HG02970 (cell line): ENCODE measurements around the gene WDR3.
"Not testable (repeated sequence)": the region's sequence is repeated elsewhere in the genome, so short reads cannot be mapped to it uniquely, and the experiment has no call there.

Source experiments
- ATAC-seq: cut with Tn5 transposase; IDR thresholded peaks from one replicate; pipeline ENCODE4 v1.9.1; 2021; ENCODE audit warnings: mild to moderate bottlenecking, moderate library complexity, moderate number of reproducible peaks; ENCODE audit not compliant: unreplicated experiment, low FRiP score

The WDR3 gene

GRCh38 chr1:117929343-117930172 lies at the start of gene WDR3, which contains the start of gene GDAP2:
Gene WDR3 (plus strand): TSS chr1:117929739. CDS start chr1:117933320, 3,581 bp downstream.
Gene GDAP2 (minus strand): TSS chr1:117929621. CDS start chr1:117920357, 9,264 bp downstream.
- peak; percentile 97 for ATAC-seq

GRCh38 chr1:117883616-117884015 lies 45.9 kb upstream of the WDR3 start:
- no peak for ATAC-seq

GRCh38 chr1:117886101-117886795 lies 43.3 kb upstream of the WDR3 start:
- no peak for ATAC-seq

DNA sequence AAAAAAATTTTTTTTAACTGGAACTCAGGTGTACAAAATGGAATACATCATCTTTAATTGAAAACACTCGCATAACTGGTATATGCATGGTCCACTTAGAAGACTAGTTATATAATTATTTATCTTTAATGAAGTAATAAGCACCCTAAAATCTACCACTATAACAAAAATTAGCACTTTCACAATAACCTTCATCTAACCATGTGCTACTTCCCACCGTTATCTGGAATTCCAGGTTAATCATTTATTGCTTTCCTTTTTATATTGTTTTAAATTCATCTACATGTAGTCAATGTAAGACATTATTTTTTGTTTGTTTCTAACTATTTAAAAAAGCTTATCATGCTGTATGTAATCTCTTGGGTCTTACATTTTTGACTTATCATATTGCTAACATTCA lies 39.1 kb upstream of the WDR3 start:
- no peak for ATAC-seq

DNA sequence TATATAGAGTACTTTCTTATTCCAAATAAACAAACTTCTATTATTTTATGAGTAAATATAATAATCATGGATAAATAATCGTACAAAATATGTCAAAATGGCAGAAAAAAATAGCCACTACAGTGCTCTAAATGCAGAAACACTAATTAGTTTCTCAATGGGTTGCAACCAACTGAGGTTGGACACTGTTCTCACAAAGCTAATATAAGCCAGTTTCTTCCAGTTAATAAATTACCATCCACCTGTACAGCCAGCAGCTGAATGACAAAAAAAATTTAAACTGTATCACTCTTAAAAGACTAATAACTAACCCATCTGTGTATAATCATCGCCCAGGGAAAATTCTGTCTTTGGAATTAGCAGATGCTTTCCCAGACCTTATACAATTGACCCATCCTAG lies 37.0 kb upstream of the WDR3 start:
- ATAC-seq = no peak

- ATAC-seq = no peak
These were observed 35.5 kb upstream of the WDR3 start for GRCh38 chr1:117894078-117894477.

- ATAC-seq = no peak
These were observed 33.9 kb upstream of the WDR3 start for GRCh38 chr1:117895482-117896114.

- no peak for ATAC-seq
These were observed 32.0 kb upstream of the WDR3 start for GRCh38 chr1:117897551-117897950.

DNA sequence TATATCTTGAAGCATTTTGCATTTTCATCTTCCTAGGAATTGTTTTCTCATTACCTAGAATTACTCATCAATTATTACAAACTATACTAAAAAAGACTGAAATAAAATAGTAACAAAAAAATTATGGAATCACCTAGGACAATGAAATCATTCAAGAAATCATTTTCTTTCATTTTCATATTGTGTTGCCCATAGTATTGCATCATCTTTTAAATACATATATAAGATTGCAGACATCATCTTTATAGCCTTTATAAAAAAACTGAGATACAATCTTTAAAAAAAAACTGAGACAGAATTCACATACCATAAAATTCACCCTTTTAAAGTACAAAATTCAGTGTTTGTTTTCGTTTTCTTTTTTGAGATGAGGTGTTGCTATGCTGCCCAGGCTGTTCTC lies 29.7 kb upstream of the WDR3 start:
- ATAC-seq = no peak

GRCh38 chr1:117902944-117903343 lies 26.6 kb upstream of the WDR3 start:
- ATAC-seq = no peak

DNA sequence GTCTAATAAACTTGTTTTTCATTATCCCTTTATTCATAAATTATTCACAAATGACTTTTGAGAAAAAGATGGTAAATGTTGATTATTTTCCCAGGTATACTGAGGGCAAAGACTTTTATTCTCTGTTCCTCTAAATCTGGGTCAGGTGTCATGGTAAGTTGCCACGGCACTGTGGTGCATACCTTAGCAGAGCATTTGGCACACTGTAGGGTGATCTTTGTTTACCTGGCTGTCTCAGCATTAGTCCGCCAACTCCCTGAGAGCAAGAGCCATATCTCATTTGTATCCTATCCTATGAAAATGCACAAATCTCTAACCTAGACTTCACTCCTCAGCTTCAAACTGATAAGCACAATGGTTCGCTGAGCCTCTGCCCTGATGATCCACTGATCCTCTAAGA lies 25.1 kb upstream of the WDR3 start:
- ATAC-seq = no peak

DNA sequence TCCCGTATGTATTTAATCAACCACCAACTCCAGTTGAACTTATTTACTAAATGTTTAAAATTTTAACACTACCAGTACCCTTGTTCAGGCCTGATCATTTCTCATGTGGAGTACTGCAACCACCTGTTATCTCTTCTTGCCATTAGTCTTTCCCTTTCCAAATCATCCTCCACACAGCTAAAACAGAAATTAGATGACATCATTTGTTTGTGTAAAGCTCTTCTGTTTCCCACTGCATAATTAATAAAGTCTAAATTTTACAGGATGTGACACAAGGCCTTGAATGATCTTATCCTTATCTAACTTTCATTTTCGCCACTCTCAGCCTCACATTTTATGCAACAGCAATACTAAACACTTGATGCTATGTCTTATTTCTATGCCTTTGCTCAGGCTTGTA lies 24.5 kb upstream of the WDR3 start:
- ATAC-seq = no peak

- no peak for ATAC-seq
These were observed 18.5 kb upstream of the WDR3 start for GRCh38 chr1:117911051-117911450.

DNA sequence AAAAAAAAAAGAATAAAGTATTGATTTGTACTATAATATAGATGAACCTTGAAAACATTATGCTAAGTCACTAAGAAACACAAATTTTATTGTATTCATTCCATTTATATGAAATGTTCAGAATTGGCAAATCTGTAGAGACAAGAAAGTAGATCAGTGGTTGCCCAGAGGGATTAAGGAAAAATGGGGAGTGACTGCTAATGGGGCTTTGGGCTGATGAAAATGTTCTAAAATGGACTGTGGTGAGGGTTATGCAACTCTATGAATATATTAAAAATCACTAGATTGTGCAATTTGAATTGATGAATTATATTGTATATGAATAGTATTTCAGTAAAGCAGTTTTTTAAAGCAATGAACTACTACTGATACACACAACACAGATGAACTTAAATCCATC lies 10.2 kb upstream of the WDR3 start:
- ATAC-seq = no peak

- ATAC-seq = no peak
These were observed 7.5 kb upstream of the WDR3 start for GRCh38 chr1:117921991-117922390.

GRCh38 chr1:117922717-117923116 lies 6.8 kb upstream of the WDR3 start:
- not testable (repeated sequence) for ATAC-seq

GRCh38 chr1:117925981-117926380 lies 3.6 kb upstream of the WDR3 start:
- no peak for ATAC-seq

DNA sequence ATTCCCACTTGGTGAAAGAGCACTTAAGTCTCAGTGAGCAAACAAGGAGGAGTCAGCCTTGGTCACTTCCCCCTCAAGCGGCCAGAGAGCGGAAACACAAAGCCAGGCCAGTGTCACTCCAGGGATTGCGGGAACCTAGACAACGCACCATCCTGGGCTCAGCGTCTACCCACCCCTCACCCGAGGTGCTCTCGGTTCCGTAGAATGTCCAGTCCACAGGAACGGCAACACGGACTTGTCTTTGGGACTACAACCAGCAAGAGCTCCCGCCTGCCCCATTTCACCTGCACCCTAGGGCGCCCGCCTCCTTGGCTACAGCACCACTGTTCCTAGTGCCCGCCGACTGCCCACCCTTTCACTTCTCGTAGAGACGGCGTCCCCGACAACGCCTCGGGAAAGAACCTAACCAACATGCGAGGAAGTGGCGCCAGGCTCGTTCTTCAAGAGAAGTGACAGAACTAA lies 627 bp upstream of the WDR3 start:
- ATAC-seq = peak; percentile 28

GRCh38 chr1:117930173-117930447 lies 571 bp downstream of the WDR3 start:
- no peak for ATAC-seq

DNA sequence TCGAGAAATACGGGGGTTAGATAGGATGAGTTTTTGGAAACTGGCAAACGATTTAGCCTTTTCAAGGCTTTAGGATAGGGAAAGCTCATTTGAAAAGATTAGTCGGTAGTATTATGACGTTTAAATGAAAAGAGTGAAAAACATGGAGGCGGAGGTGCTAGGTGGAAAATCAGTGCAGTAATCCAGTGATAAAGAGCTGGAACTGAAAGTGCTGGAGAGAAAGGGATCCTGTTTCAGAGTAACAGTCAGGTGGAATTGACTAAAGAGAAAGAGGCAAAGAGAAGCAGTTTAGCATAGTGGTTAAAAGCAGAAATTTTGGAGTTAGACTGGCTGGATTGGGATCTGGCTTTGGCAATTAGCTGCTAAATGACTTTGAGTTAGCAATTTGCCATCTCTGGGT lies 945 bp downstream of the WDR3 start:
- ATAC-seq = no peak

DNA sequence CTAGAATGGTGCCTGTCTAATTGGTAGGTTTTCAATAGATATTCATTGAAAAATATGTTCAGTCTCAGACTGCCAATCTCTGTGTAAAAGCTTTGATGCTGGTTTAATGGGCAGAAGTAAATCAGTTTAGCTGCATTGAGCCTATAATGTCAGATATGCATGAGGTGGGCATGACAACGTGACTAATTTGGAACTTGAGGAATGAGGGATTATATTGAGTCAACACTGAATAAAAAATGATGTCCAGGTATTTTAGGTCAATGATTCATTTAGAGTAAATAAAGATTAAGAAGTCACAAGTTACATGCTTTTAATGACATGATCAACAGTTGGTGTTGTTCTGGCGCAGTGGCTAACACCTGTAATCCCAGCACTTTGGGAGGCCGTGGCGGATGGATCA lies 3.0 kb downstream of the WDR3 start:
- no peak for ATAC-seq
